Endometrial microvascular endothelial cells (primary cell): ENCODE data around the gene ATP10A. TPM values are rescaled to one million over a fixed set of nuclear protein-coding genes. Genes with fewer than 3 reads are reported as not detected.

Experiments
- in situ Hi-C: cut with HindIII; loops from 2 replicates; pipeline ENCODE4 v1.10.0; 2017; ENCODE audit warnings: low sequenced_read_pairs, low pct_unique_long_range_greater_than_20kb; ENCODE audit errors: inconsistent ontology term
- total RNA-seq: library from RNA; depleted of rRNA; stranded (reverse); fragments of >200 nt; gene quantifications from one replicate; pipeline ENCODE4 v1.2.3, GENCODE V29; 2015; ENCODE audit errors: inconsistent ontology term

ATP10A gene
- total RNA-seq, 1 donor from 2014 or later: 0.09 TPM

DNA sequence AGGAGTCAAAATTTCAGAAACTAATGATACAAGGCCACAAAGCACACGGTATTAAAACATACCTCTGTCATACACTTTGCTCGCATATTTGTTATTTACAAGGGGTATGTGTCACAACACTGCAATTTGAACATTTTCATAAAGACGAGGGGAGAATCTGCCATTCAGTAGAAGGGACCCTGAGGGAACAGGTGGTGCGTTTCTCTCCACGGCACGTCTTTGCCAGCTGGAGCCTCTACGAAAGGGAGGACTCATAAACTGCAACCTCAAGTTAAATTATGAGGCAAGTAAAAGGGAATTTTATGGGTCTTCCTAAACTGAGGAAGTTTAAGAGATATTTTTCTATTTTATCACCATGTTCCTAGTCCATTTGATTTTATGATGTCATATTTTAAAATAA, 19.1 kb downstream of the ATP10A start:
- in situ Hi-C loops: no loop called here

DNA sequence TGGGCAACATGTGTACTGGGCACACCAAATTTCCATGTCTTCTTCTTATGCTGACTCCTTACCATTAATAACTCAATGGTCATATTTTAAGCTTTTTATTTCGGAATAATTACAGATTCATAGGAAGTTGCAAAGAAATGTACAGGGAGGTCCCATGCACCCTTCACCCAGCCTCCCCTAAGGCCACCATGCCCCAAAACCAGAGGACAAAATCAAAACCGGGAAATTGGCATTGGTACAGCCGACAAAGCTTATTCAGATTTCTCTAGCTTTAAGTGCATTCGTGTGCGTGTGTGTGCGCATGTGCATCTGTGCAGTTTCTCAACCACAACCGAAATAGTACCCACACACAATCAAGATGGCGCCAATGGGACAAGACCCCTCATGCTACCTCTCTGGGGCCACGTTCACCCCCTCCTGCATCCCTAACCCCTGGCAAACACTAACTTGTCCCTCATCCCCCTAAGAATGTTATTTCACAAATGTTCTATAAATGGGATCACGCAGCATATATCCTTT, 23.4 kb downstream of the ATP10A start:
- in situ Hi-C loops: no loop called here

DNA sequence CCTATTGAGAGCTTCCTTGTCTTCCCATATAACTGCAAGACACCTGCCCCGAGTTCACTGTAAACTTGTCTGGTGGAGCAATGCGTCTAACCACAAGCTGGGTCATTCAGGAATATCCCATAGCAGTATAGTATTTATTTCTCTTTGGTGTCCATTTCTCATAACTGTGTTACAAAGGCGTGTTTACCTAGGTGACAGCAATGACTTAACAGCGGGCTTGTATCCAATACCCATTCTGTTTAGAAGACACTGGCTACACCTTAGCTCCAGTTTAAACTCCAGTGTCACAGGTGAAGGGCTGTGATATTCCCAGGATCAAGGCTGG, 24.3 kb downstream of the ATP10A start:
- in situ Hi-C loops: no loop called here

DNA sequence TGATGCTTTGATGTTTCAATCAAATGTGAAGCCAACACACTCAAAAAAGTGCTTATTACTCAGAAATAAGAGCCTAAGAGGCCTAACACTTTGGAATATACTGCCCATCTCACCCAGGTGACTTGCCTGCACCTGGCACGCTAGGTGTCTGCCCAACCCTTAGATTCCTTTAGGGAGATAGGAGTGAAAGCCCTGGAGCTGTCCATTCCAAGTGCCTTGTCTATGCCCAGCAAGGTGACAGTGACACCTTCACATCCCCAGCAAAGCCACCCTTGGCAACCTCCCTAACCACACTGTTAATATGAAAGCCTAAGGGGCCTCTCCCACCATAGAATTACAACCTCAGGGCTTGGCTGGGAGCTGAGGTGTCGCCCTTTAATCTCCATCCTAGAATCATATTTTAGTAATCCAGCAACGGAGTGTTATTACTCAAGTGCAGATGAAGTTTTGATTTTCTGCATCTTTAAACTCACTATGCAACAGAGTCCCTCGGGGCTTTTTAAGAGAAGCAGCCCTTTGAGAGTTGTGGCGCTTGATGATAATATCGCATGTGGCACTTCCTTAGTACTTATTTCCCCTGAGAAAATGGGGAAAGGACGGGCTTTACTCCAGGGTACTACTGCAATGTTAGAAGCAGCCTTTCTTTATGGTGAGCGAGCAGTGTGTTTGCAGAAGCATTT, 24.8 kb downstream of the ATP10A start:
- in situ Hi-C loops: no loop called here

DNA sequence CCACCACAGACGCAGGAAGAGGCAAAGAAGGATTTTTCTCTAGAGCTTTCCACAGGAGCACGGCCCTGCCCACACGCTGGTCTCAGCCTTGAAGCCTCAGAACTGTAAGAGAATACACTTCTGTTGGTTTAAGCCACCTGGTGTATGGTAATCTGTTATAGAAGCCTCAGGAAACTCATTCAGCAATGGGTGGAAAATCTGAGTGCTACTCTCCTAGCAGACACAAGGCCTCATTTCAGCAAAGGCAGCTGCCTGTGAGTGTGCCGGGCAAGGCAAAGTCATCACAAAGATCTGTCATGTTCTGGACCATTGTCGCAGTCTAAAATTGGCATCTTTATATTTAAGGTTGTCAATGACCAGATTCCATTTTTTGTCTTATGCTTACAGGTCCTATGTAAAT, 31.0 kb downstream of the ATP10A start:
- in situ Hi-C loops: no loop called here

DNA sequence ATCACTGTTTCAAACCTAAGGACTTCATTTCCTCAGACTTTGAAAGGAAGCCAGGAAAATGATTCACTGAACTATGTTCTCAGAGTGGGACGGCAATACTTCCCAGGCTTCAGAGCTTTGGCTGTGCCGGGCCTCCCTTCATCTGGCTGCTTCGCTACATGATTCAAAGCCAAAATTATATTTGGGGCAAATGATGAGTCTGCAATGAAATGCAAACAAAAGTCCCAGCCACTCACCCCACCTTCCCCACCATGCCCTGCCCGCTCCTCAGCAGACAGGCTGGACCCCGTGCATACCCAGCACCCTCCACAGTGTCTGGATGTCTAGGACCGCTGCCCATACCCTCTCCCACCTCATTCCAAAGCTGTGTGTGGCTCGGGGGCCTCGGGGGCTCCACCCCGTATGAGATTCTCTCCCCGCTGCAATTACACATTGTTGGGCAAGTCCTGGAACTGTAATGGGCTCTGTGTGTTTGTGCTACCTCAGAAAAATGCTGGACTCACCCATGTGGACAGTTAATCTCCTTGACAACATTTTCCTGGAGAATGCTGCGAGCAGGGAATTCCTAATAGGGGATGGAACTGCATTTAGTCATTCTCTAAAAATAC, 32.2 kb downstream of the ATP10A start:
- in situ Hi-C loops: no loop called here

DNA sequence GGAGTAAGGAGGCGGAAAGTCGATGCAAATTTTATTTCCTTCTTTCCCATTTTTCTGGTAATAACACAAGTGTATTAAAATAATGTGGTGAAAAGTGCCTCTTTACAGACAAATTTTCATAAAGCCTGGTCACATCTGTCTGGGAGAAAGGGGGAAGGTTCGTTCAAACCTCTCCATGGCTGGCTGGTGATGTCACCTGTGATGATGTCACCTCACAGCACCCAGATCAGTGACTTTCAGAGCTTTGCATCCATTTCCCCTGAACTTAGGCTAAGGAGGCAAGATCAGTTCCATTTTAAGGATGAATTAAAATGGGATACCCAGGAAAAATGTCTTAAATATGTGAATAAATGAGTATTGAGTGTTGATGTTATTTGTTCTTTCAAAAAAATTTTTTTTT, 34.1 kb downstream of the ATP10A start:
- in situ Hi-C loops: no loop called here

DNA sequence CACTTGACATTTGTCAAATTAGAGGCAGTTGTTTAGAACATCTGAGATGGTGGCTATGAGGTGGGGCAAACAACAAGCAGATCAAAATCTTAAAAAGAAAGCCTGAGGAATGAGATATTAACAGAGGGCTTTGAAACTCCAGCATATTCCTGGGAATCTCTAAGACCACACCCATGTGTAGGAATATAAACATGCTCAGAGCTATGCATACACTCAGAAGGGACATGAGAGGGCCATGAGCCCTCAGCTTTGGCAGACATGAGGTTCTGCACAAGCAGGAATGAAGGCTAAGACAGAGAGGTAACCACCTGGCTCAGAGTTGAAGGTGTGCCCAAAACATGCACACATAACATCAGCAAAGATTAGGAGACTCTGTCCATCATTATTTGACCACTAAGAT, 37.9 kb downstream of the ATP10A start:
- in situ Hi-C loops: no loop called here

DNA sequence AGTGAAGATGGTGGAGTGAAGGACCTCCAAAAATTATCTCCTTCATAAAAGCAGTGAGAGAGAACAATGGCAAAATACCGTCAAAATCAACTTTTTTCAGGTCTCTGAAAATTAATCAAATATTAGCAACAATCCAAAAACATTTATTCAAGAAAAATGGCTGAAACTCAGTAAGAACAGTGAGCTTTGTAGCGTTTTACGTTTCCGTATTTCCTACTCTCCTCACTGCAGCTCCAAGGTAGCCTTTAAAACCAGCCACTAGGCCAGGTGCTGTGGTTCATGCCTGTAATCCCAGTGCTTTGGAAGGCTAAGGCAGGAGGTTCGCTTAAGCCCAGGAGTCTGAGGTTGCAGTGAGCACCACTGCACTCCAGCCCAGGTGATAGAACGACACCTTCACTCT, 38.5 kb downstream of the ATP10A start:
- in situ Hi-C loops: no loop called here

DNA sequence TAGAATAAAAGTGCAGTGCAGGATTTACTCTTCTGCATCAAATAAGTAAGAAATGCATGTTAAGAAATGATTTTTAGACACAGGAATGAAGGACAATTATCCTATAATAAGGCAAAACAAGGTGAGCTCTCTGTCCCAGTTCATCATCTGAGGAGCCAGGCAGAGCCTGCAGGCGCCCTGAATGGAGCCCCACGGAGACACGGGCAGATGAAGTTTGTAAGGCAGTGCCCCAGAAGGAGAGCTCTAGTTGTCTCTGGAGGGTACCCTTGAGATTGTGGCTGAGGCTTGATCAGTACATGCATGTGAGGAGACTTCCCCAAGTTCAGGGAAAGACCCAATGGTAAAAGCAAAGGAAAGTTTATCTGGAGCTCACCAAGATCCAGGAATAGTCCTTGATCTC, 50.3 kb downstream of the ATP10A start:
- in situ Hi-C loops: no loop called here

DNA sequence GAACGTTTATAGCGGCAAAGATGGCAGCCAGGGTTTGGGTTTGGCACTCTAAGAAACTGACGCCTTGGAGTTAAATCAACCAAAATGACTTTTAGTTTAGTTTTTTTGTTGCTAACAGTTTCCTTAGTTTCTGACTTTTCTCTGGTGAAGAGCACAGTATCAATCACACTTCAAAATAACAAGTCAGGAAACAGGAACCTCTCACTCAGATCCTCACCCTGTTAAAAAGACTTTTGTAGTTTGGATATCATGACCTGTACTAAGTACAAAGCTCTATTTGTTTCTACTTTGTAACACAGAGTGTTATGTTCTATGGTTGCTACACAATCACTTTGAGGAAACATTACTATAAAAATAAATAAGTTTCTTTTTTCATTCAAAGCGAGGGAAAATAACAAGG, 51.1 kb downstream of the ATP10A start:
- in situ Hi-C loops: no loop called here

DNA sequence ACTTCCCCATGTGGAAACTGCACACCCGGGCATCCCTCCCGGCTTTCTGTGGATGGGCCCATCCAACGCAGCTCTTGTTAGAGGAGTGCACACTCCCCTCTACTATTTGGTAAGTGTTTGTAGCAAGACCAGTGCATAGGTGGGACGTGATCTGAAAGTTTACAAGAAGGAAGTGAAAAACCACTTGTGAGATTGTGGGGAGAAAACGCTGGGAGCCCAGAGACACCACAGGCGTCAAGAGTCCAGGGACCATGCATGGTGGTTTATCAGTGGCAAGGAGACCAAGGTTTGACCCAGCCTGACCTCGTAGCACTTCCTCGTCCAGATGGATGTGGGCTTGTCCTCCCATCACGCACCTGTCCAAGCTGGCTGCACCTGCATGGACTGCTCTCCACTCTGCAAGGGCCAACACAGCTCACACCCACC, 51.6 kb downstream of the ATP10A start:
- in situ Hi-C loops: no loop called here

DNA sequence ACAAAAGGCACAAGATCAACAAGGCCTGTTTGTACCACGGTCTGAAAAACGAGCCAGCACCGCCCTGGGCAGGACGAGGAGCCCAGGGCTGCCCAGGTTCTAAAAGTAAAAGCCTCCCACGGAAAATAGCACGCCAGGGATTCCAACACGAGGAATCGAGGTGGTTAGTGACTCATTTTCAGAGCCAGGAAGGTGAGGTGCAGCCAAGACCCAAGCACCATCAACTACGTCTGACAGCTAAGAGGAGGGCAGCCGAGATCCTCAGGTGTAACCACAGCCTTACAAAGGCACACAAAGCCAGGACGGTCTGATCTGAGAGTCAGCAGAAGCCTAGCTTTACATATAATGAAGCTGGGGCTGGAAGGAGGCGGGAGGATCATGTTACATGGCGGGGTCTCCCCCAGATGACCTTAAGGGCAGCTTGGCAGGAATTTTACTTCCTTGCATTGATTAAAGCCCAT, 52.5 kb downstream of the ATP10A start:
- in situ Hi-C loops: no loop called here

DNA sequence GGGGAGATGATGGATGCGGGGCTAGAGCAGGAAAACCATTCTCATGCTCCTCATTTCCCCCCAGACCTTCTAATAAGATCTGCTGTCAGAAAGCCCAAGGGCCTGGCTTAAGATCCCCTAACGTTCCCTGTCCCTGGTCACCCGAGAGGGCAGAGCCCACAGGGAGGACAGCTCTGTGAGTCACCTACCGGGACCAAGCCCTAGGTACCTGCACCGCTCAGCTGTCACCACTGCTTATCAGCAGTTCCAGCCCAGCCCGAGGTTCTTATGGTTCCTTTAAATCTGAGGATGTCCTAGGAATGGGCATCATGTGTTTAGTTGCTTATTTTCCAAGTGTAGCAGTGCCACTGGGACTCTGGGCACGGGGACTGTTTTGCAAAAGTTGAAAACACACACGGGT, 53.0 kb downstream of the ATP10A start:
- in situ Hi-C loops: no loop called here

DNA sequence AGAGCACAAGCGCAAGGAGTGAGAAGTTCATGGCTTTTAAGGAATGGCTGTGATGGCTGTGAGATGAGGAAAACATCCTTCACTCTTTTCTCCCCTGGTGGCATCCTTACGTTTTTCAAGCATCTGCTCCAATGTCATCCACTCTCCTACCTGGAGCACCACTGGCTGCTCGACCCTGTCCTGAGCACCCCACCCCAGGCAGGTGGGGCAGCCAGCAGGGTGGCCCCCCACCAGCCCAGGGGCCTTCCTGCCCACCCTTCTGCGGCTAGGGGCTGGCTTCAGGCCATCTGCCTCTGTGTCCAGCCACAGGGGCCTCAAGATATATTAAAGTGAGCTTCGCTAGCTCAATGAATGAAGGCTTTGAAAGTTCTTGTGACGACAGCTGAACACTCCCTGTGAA, 56.1 kb downstream of the ATP10A start:
- in situ Hi-C loops: no loop called here

DNA sequence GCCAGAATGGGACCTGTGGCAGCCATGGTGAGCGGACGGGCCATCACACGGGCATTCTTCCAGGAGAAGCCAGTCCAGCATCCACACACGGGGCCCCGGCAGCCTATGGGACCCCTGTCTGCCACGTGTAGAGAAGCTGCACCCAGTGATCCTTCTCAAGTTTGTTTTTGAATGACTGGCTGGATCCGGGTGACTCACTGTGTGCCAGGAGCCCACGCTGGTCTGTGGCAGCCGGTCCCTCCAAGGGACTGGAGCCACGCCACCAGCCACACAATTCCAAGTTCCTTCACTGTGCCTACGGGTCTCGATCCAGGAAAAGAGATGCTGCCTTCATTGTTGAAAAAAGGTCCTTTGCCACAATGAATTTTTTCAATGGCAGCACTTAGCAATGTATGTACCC, 58.1 kb downstream of the ATP10A start:
- in situ Hi-C loops: no loop called here

DNA sequence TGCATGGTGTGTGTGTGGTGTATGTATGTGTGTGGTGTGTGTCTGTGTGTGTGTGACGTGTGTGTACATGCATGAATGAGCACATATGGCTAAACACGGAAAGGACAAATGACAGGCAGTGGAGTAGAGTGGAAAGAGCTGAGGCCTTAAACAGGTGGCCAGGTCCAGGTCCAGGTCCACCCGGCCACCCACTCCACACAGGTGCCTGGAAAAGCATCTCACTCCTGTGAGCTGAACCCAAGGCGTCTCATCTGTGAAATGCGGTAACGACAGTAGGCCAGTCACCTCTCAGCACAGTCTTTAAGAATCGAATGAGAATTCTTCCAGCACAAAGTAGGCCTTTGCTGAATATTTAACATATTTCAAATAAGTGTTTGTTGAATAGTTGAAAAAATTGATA, 58.7 kb downstream of the ATP10A start:
- in situ Hi-C loops: no loop called here

DNA sequence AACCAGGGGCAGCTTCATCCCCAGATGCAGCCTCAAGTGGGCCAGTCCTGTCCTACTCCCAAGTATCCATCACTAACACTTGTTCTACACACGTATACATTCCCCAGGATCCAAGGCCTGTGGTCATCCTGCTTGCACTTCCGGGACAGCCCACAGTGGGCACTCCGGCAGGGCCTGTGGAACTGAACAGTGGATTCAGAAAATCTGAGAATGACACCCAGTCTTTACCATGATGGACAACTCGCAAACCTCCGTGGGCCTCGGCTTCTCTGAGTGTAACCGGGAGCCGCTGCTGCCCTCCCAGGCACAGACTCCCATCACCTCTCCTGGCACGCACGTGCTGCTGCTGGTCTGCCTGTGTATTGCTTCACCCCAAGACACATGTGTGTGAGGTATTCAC, 59.6 kb downstream of the ATP10A start:
- in situ Hi-C loops: no loop called here

DNA sequence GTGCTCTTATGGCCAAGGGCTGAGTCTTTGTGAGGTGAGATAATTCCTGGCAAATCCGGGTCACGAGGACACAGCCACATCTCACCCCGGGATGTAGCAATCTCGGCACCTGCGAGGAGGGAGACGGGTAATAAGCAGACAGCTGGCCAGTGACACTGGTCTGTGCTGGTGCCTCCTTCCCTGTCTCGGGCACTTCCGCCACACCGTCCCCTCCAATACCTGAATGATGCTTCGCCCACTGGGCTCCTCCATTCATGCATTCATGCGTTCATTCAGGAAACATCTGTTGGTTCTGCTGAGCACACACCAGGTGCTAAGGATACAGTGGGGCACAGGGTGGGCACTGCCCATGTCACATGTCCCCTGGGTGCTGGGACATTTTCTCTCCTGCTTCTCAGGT, 60.1 kb downstream of the ATP10A start:
- in situ Hi-C loops: no loop called here

DNA sequence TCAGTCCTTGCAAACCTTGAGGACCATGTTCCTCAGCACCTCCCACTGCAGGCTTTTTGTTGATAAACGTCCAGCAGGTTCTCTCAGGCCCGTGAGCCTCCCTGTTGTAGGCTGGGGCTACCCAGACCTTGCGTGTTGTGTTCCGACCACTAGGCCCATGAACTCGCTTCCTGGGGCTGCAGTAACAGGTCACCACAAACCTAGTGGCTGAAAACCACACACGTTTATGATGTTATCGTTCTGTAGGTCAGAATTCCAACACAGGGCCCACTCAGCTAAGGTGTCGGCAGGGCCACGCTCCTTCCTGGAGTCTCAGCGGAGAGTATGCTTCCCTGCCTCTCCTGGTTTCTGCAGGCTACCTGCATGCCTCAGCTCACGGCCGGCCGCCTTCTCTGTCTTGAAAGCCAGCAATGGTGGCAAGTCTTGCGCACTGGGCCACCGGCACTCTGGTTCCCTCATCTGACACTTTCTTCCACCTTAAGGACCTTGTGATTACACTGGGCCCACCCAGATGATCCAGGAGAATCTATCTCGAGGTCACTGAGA, 60.8 kb downstream of the ATP10A start:
- in situ Hi-C loops: no loop called here
